Measurements from ENCODE around the gene ACAD9.

GRCh38 chr3:128923576-128923975 lies 44.2 kb downstream of the ACAD9 start:
- TF ChIP-seq CTCF (conservative IDR thresholded peaks at IDR 0.05; ENCODE audit: low read length) (0 out of 2 replicates have a peak, but pooled peaks have one; percentile 14), EZH2phosphoT487 (IDR thresholded peaks at IDR 0.05; ENCODE audit: borderline replicate concordance, low read depth, low read length) (no peak)

Measured in OCI-LY7 (cell line).